Upper lobe of right lung (tissue), 1 donor: ENCODE data around the gene FAM53B. TPM values are rescaled to one million over a fixed set of nuclear protein-coding genes. Genes with fewer than 3 reads are reported as not detected.

Experiments
- ATAC-seq: fragments of 200-7000 bp; cut with Tn5 transposase; one replicate; pipeline ENCODE4 v1.9.1; 2020; ENCODE audit warnings: mild to moderate bottlenecking, moderate library complexity
- DNase-seq: peaks from one replicate; pipeline ENCODE4 v3.0.0-alpha.2; 2020
- H3K27ac ChIP-seq: fragments of 200-600 bp; one replicate; pipeline ENCODE4 v1.8.0; 2022
- H3K27me3 ChIP-seq: fragments of 200-600 bp; one replicate; pipeline ENCODE4 v1.8.0; 2022; ENCODE audit warnings: mild to moderate bottlenecking
- H3K36me3 ChIP-seq: fragments of 200-600 bp; one replicate; pipeline ENCODE4 v1.8.0; 2022
- H3K4me1 ChIP-seq: fragments of 200-600 bp; one replicate; pipeline ENCODE4 v1.8.0; 2022
- H3K4me3 ChIP-seq: fragments of 200-600 bp; one replicate; pipeline ENCODE4 v1.8.0; 2022; ENCODE audit warnings: mild to moderate bottlenecking
- H3K9me3 ChIP-seq: fragments of 200-600 bp; one replicate; pipeline ENCODE4 v1.8.0; 2022
- intact Hi-C: fragments of 100-400 bp; cut with DNase I; formaldehyde crosslinking; loops from one replicate; pipeline ENCODE4 v1.11.0; 2022
- total RNA-seq: library from RNA; stranded (reverse); fragmentation: NEBNext Ultra II Directional; extraction: Animal tissue kit (Norgen Biotek cat#: 25700); gene quantifications from one replicate; pipeline ENCODE4 v1.2.1, GENCODE V29; 2021
- TF ChIP-seq, protein P1 (sequence below): fragments of 200-600 bp; IDR thresholded peaks from one replicate; pipeline ENCODE4 v1.8.0; 2022; ENCODE audit warnings: antibody characterized with exemption
- donor health status: DM: no; HTN: yes; CAD: no; lungs with severe emphysema.

Gene FAM53B
- total RNA-seq, 1 donor from 2014 or later = 31.4 TPM

DNA sequence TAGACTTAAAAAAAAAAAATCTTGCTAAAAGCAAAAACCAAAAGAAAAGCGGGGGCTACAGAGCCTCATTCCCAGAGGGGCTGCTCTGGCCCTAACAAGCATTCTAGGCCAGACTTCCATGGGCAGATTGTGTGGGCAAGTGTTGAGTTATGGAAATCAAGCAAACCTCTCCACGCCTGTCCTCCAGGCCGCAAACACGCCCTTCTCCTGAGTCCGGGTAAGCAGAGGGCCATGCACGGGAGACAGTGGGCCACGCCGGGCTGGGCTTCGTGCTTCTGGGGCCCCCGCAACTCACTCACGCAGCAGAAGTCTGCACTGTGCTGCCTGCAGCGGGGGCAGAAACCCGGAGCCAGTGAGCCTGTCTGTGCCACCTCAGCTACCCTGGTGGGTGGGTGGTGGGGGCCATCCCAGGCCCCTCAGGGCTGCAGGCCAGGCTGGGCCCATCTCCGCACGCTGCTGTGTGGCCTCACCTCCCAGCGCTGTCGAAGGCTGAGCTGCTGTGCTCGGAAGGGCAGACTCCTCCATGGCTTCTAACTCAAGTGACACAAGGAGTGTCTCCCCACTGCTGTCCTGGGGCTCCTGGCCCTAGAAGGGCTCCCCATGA lies 125.6 kb downstream of the FAM53B start:
- peak overlapping the region; percentile 55 for H3K27ac ChIP-seq
- DNase-seq = no peak
- H3K4me1 ChIP-seq = peaks cover 12% of the 10 kb centered on the region
- peaks cover 9% of the 10 kb centered on the region for H3K36me3 ChIP-seq
- TF ChIP-seq, protein P1, sequence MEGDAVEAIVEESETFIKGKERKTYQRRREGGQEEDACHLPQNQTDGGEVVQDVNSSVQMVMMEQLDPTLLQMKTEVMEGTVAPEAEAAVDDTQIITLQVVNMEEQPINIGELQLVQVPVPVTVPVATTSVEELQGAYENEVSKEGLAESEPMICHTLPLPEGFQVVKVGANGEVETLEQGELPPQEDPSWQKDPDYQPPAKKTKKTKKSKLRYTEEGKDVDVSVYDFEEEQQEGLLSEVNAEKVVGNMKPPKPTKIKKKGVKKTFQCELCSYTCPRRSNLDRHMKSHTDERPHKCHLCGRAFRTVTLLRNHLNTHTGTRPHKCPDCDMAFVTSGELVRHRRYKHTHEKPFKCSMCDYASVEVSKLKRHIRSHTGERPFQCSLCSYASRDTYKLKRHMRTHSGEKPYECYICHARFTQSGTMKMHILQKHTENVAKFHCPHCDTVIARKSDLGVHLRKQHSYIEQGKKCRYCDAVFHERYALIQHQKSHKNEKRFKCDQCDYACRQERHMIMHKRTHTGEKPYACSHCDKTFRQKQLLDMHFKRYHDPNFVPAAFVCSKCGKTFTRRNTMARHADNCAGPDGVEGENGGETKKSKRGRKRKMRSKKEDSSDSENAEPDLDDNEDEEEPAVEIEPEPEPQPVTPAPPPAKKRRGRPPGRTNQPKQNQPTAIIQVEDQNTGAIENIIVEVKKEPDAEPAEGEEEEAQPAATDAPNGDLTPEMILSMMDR = no peak
- peak; percentile 3 for ATAC-seq
- H3K27me3 ChIP-seq = no peaks in the 10 kb centered on the region
- no peak overlapping the region for H3K4me3 ChIP-seq
- no peaks in the 10 kb centered on the region for H3K9me3 ChIP-seq
- intact Hi-C loops = no loop called here

DNA sequence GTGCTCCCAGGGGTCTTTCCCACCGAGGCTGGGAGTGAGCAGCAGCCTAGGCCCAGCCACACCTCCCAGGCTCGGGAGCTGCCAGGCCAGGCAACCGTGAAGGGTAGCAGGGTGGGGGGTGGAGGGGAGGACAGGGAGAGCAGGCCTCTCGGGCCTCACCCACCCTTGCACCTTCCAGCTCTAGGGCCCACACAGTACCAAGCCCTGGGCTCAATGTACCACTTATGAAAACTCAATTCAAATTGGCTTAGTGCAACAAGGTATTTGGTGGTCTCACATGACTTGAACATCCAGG lies 127.4 kb downstream of the FAM53B start:
- H3K9me3 ChIP-seq = no peaks in the 10 kb centered on the region
- ATAC-seq (no peak), DNase-seq (no peak)
- intact Hi-C loops = no loop called here
- H3K36me3 ChIP-seq = peaks cover 3% of the 10 kb centered on the region
- peaks cover 16% of the 10 kb centered on the region for H3K4me1 ChIP-seq
- no peak overlapping the region for H3K4me3 ChIP-seq
- TF ChIP-seq, protein P1 = no peak
- no peak overlapping the region for H3K27ac ChIP-seq
- no peaks in the 10 kb centered on the region for H3K27me3 ChIP-seq

DNA sequence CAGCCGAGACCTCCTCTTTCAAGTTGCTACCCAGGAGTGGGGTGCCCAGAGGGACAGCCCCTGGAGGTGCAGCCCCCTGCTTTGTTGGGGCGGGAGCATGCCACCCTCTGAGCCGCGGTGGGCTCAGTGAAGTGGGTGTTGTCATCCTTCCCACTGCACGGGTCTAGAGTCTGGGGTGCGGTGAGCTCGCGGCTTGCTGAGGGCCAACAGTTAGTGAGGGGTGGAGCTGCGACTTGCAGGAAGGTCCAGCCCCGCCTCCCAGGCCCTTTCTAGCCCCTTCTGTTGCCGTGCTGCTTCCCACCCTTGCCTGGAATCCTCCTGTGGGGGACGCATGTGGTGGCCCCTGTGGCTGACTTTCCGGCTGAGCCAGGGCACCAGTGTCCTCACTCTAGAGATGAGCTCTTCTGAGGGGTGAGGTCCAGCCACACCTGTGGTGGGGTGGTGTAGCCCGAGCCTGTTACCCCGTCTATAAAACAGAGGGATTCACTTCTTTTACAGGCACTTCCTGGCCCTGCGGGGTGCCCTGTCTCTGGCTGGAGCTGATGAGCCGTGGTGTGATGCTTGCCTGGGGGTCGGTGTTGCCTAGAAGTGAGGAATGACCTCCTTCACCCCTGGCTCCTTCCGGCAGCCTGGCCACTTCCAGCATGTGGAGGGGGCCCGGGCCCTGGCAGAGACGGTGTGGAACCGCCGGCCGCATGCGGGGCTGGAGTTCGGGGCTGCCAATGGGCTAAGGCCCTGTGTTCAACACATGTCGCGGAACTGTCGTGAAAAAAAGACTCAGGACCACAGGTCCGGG lies 127.9 kb downstream of the FAM53B start:
- Histone ChIP-seq H3K27ac (no peak overlapping the region), H3K9me3 (no peaks in the 10 kb centered on the region), H3K27me3 (no peaks in the 10 kb centered on the region), H3K36me3 (peaks cover 3% of the 10 kb centered on the region), H3K4me1 (peaks cover 21% of the 10 kb centered on the region), H3K4me3 (no peak overlapping the region)
- intact Hi-C loops = no loop called here
- ATAC-seq (no peak), DNase-seq (no peak)
- TF ChIP-seq, protein P1 = no peak

DNA sequence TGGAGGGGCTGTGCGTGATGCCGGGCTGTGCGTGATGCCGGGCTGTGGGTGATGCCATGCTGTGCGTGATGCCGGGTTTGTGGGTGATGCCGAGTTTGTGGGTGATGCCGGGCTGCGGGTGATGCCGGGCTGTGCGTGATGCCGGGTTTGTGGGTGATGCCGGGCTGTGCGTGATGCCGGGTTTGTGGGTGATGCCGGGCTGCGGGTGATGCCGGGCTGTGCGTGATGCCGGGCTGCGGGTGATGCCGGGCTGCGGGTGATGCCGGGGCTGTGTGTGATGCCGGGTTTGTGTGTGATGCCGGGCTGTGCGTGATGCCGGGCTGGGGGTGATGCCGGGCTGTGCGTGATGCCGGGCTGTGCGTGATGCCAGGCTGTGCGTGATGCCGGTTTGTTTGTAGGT lies 128.9 kb downstream of the FAM53B start:
- intact Hi-C loops = no loop called here
- Histone ChIP-seq H3K36me3 (peaks cover 3% of the 10 kb centered on the region), H3K4me1 (peaks cover 21% of the 10 kb centered on the region), H3K4me3 (no peak overlapping the region), H3K9me3 (no peaks in the 10 kb centered on the region), H3K27ac (no peak overlapping the region), H3K27me3 (no peaks in the 10 kb centered on the region)
- no peak for DNase-seq
- ATAC-seq = no peak
- TF ChIP-seq, protein P1 = no peak

DNA sequence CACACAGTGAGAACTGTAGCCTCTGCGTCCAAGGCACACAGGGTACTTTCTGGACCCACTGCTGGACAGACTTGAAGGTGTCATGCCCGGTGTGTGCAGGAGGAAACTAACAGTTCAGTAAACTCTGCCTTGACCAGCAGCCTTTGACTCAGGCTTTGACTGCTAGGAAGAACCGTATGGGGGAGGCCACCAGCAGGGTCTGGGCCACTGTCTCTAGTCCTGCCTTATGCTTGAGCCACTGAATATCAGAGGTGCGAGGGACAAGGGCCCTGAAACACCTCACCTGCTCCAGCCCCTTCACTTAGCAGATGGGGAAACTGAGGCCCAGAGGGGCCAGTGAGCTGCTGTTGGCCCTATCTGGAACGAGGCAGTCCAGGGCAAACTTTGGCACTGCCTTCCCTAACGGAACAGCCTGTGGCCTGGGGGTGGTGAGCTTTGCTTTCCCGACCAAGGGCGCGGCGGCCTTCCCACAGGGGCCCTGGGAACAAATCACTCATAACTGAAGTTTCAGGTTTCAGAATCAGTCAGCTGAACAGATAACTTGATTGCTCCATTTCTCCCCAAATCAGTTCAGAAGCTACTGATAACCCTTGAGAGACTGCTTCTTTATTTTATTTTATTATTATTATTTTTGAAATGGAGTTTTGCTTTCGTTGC lies 130.0 kb downstream of the FAM53B start:
- no peaks in the 10 kb centered on the region for H3K9me3 ChIP-seq
- peaks cover 3% of the 10 kb centered on the region for H3K36me3 ChIP-seq
- H3K4me3 ChIP-seq = no peak overlapping the region
- peaks cover 14% of the 10 kb centered on the region for H3K4me1 ChIP-seq
- TF ChIP-seq, protein P1 = no peak
- H3K27ac ChIP-seq = no peak overlapping the region
- intact Hi-C loops = no loop called here
- DNase-seq (no peak), ATAC-seq (no peak)
- no peaks in the 10 kb centered on the region for H3K27me3 ChIP-seq
